ENCODE measurements around the gene WWP2.
"Not testable (repeated sequence)": the region's sequence is repeated elsewhere in the genome, so short reads cannot be mapped to it uniquely, and the experiment has no call there.

DNA sequence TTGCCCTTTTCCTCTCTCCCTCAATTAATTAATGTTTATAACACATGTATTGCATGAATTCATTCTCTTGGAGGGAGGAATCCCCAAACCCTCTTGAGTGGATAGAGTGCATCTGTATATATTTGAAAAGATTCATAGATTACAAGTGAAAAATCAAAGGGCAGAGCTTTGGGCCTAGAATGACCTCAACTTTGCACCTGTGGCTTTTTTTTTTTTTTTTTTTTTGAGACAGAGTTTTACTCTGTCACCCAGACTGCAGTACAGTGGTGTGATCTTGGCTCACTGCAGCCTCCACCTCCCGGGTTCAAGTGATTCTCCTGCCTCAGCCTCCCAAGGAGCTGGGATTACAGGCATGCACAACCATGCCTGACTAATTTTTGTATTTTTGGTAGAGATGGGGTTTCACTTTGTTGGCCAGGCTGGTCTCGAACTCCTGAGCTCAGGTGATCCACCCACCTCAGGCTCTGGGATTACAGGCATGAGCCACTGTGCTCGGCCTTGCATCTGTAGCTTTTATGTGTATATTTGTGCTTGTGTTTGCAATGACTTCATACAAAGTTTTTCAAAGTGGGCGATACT lies 62.5 kb downstream of the WWP2 start:
- not testable (repeated sequence) for TF ChIP-seq YY1 (tag by site-specific recombination; IDR thresholded peaks at IDR 0.05); ZNF785 (tag by site-specific recombination; IDR thresholded peaks at IDR 0.05); ZNF24 (tag by site-specific recombination; IDR thresholded peaks at IDR 0.05); SP2 (tag by site-specific recombination; IDR thresholded peaks at IDR 0.05); ZNF274 (IDR thresholded peaks at IDR 0.05; ENCODE audit: low read length); ZNF274 (tag by site-specific recombination; IDR thresholded peaks at IDR 0.05; ENCODE audit: borderline replicate concordance); ZNF626 (tag by site-specific recombination; IDR thresholded peaks at IDR 0.05); TRIM28 (IDR thresholded peaks at IDR 0.05; ENCODE audit: borderline replicate concordance, low read length); ZNF266 (tag by site-specific recombination; IDR thresholded peaks at IDR 0.05; ENCODE audit: low read depth); ZNF184 (tag by site-specific recombination; IDR thresholded peaks at IDR 0.05); ZNF510 (tag by site-specific recombination; IDR thresholded peaks at IDR 0.05; ENCODE audit: insufficient replicate concordance)
- TF ChIP-seq, protein P1, sequence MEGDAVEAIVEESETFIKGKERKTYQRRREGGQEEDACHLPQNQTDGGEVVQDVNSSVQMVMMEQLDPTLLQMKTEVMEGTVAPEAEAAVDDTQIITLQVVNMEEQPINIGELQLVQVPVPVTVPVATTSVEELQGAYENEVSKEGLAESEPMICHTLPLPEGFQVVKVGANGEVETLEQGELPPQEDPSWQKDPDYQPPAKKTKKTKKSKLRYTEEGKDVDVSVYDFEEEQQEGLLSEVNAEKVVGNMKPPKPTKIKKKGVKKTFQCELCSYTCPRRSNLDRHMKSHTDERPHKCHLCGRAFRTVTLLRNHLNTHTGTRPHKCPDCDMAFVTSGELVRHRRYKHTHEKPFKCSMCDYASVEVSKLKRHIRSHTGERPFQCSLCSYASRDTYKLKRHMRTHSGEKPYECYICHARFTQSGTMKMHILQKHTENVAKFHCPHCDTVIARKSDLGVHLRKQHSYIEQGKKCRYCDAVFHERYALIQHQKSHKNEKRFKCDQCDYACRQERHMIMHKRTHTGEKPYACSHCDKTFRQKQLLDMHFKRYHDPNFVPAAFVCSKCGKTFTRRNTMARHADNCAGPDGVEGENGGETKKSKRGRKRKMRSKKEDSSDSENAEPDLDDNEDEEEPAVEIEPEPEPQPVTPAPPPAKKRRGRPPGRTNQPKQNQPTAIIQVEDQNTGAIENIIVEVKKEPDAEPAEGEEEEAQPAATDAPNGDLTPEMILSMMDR (tag by site-specific recombination; IDR thresholded peaks at IDR 0.05), result not testable (repeated sequence)
- TF ChIP-seq, protein P2, sequence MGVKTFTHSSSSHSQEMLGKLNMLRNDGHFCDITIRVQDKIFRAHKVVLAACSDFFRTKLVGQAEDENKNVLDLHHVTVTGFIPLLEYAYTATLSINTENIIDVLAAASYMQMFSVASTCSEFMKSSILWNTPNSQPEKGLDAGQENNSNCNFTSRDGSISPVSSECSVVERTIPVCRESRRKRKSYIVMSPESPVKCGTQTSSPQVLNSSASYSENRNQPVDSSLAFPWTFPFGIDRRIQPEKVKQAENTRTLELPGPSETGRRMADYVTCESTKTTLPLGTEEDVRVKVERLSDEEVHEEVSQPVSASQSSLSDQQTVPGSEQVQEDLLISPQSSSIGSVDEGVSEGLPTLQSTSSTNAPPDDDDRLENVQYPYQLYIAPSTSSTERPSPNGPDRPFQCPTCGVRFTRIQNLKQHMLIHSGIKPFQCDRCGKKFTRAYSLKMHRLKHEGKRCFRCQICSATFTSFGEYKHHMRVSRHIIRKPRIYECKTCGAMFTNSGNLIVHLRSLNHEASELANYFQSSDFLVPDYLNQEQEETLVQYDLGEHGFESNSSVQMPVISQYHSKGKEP (tag by site-specific recombination; IDR thresholded peaks at IDR 0.05), result not testable (repeated sequence)

Data from HEK293 (cell line).